Stimulated activated CD8-positive, alpha-beta memory T cell treated with anti-CD3 and anti-CD28 coated beads, Interleukin-12 subunit alpha, Interleukin-12 subunit beta, amount 100 ng/mL, for 24 hours (primary cell): Measurements from ENCODE around the gene PLD5.
"Not testable (repeated sequence)": the region's sequence is repeated elsewhere in the genome, so short reads cannot be mapped to it uniquely, and the experiment has no call there.

Experiments used
- DNase-seq: peaks from one replicate; pipeline ENCODE4 v3.0.0-alpha.2; 2020; ENCODE audit errors: extremely low read depth

The PLD5 gene

DNA sequence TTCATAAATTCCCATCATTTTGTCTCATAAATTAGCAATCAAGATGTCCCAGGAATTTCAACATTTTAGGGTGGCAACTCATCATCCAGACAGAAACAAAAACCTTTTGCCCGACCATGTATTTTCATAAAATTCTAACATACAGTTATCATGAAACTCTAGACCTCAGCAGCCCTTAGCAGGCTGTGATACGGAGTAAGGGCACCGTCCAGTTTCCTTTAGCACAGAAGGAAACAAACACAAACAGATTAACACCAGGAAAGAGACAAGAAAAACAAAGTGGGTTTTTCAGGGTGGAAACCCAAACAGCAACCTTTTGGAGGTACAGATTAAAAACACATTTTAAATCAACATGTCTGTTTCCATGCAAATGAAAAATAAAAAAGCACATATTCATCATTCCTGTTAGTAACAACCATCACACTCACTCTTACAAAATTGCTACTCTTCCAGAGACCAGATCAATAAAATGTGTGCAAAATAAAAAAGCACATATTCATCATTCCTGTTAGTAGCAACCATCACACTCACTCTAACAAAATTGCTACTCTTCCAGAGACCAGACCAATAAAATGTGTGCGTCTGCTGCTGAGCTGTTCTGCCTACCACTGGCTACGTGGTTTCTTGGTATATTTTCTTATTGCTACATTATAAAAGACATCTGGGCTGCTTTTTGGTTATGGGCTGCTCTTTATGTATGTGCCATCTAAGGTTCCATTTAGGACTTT, 241.6 kb downstream of the PLD5 start:
- not testable (repeated sequence) for DNase-seq

DNA sequence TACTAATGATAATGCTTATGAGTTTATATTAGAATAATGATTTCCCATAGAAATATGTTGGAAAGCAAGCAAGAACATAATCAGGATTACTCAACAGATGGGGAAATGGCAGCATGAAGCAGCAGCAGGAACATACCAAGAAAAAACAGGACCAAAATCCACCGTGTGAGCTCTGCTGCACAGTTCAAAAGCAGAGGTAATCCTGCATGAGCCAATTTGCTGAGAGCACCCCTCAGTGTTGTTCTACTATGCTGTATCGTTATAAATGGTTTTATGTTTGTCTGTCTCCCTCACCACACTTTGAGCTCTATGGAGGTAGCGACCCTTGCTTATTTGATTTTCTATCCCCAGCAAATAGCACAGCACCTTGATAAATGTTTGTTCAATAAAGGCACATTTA, 246.1 kb downstream of the PLD5 start:
- DNase-seq, result not testable (repeated sequence)

DNA sequence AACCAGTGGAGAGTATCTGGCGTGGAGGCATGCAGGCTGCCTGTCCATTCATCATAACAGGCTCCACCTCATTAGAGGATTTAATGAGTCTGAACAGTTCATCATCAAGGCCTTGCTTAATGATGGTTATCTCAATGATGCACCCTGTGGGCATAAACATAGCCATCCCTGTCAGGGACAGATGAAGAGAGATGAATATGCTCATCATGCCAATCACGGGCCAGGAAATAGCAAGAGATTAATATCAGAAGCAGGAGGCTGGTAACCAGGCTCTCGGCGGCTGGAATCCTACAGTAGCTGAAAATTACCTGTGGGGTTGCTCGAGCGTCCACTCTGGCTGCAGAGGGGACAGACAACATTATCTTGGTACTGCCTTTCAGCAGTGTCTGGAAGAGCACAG, 247.7 kb downstream of the PLD5 start:
- DNase-seq, result not testable (repeated sequence)

DNA sequence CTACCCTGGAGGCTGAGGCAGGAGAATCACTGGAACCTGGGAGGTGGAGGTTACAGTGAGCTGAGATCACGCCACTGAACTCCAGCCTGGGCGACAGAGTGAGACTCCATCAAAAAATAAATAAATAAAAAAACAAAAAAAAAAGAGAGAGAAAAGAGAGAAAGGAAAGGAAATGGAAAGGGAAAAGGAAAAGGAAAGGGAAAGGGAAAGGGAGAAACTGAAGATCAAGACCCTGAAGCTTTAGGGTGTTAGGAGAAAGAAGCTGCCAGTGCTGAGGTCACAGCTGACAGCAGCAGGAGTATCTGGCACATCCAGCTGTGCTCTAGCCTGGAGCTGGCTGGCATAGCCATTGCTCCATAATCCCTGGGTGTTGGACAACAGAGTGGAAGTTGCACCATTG, 257.5 kb downstream of the PLD5 start:
- DNase-seq, result not testable (repeated sequence)

DNA sequence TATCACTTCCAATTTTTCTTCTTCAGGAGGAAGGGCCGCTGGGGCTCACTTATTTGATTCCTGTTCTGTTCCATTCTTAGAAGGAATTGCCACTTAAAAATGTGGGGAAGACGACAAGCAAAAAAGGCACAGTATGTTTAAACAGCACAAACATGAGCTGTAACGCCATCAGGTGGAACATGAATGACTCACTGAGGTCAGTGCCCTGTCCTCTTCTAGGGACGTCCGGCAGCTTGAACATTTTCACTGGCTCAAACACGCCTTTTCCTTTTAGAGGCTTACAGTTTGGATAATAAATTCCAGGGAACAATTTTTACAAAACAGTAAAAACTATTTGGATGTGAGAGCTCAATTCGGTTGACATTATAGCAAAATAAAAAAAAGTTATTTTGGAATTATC, 260.1 kb downstream of the PLD5 start:
- not testable (repeated sequence) for DNase-seq

DNA sequence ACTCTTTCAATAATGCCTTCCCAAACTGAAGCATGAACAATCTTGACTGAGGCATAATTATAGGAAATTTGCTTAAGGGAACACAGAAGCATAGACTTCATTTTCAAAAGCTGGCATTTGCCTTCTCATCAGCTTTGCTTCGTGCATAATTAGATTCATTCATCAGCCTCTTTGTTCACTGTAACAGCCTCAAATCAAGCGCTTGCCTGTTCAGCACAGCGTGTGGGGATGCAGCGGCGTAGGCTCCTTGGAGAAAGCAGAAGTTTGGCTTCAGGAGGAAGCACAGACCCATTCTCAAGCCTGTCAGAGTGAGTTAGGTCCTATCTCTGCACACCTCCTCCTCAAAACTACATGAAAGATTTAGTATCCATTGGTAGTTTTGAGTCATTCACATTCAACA, 279.2 kb downstream of the PLD5 start:
- no peak for DNase-seq

DNA sequence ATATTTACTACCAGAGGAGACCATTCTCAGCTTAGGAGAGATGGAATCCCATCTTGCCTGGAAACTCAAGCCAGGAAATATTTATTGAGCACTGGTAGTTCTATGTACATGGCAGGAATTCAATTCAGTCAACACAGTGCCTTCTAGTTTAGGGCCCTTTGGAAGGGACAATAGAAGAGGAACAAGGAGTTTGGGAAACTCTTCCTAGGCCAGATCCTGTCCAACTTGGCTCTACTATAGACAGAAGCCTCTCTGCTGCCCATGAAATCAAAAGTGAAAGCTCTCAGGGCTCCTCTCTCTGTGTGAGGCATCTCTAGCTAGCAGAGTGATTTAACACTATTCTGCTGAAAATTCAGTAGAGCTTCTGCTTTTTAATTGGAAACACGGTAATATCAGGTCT, 281.0 kb downstream of the PLD5 start:
- no peak for DNase-seq

DNA sequence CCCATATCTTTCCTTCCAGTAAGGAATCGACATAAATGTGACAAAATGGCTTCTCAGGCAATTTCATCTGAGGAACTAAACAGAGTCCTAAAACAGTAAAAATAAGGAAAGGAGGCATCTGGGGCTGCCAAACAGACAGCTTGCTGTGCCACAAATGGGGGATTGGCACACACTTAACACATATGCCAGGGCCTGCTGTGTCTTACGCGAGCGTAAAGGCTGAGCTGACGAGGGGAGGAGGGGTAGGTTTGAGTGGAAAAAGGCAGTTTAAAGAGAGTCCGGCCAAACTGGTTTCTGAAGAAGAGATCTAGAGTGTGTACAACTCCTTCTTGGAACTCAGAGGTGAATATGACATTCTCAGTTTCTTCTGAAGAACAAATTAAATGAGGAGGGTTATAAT, 281.5 kb downstream of the PLD5 start:
- DNase-seq, result no peak

DNA sequence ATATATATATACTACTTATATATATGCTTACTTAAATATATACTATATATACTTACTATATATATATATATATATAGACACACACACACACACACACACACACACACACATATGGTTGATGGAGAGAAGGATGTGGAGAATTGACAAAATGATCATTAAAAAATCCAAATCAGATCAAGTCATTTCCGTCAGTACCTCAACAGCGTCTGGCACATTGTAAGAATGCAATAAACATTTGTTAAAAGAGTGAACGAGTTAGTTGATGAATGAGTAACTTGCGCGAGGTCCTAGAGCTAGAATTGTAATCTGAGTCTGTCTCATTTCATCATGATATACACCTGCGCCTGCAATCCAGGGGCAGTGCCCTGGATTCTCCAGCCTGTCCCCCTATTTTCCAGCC, 282.6 kb downstream of the PLD5 start:
- no peak for DNase-seq

DNA sequence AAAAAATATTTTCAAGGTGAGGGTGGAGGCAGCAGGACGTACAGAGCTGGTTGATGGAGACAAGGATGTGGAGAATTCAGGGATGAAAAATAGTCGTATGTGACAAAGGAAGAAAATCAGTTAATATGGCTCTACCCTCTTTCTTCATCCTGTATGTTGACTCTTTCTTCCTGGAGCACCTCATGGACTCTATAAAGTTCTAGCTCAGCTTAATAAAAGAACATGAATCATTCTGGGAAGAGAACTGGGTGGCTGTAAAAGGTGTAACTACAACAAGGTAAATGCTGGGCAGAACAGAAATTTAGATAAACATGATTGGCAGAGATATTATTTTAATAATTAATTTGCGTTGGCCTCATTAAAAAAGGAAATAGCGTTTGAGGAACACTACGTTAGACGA, 283.8 kb downstream of the PLD5 start:
- DNase-seq, result no peak

DNA sequence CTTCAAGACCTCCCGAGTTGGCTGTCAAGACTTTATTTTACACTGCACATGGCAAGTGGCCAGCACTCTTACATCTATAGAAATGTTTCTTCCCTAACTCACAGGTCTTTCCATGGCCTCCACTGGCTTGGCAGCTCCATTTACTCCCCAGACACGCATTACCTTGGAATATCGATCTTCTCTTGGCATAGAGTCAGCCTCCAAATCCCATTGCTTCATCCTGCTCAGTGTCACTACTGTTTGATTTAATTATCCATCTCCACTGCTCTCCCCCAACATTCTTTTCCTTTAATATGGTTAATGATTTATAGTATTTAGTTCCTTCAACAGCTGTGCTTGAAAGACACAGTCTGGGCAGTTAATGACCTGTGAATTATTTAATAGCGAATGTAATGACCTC, 284.4 kb downstream of the PLD5 start:
- no peak for DNase-seq

DNA sequence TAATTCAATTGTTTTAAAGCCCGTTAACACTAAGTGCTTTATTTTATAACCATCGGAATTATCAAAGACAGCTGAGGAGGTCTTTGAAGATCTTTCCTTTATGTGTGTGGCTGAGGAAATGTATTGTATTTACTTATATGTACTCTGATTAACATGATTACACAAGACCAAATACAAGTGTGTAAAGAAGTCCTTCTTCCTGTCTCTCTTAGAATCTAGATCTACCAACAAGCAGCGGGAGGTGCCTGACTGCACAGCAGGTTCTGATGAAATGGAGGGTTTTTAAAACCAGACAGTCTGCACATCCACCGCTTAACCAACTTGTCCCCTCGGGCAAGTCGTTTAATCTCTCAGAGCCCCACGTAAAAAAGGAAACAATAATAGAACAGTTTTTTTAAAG, 285.1 kb downstream of the PLD5 start:
- DNase-seq, result no peak

DNA sequence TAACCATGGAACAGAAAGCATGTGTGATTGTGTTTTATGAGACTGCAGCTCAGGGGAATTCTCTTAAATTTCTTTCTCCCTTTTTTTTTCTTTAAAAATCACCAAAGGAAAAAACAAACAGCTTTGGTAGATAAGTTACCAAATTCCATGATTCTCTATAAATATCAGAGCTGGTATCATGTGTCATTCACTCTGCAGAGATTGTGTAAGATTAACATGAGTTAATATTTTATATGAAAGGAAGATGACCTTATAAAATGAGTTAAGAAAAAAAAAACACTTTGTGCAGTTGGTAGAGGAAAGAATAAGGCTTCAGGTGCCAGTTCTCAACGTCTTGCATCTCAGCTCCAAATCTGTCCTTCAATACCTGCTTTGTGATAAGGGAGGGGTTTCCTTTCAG, 287.4 kb downstream of the PLD5 start:
- no peak for DNase-seq

DNA sequence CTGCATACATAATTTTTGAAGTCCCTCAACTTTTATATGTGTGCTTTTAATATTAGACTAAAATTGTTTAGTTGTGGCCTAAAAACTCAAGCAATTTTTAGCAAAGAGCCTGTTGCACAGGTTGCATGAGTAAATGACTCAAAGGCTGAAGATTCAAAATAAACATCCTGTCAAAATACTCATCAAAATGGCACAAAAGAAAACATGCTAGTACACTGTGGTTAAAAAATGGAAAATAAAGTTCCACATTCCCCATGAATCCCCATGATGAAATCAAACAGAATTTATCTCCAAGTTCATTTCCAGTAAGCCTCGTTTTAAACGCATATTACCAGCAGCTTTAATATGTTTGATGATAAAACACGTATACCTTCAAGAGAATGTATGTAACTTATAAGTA, 295.5 kb downstream of the PLD5 start:
- no peak for DNase-seq

DNA sequence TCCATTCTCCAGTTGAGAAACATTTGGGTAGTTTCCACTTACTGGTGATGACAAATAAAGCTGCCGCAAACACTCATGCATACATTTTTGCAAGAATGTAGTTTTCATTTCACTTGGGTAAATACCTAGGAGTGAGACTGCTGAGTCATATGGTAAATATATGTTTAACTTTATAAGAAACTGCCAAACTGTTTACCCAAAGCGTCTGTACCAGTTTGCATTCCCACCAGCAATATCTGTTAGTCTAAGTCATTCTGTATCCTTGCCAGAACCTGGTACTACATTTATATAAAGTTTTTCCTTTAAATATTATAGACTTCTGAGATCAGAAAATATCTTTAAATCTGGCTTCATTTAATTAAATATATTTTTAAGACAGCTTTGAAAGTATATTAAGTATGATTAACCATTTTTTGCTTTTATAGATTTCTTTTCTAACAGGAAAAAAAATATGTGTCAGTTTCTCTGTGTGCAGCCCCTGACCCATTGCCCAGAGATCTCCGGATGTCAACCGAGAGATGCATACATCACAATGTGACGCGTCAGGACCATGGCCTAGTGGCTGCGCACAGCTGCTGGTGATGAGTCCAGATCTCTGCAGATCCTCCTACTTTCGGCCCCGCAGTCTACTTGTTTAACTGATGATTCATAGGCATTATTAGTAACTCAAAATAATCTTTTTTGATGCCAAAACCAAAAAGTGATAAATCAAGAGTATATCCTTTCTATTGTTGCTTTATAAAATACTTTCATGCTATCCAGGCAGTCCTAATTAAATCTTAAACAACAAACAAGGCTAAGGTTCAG, 298.5 kb downstream of the PLD5 start:
- DNase-seq, result no peak

DNA sequence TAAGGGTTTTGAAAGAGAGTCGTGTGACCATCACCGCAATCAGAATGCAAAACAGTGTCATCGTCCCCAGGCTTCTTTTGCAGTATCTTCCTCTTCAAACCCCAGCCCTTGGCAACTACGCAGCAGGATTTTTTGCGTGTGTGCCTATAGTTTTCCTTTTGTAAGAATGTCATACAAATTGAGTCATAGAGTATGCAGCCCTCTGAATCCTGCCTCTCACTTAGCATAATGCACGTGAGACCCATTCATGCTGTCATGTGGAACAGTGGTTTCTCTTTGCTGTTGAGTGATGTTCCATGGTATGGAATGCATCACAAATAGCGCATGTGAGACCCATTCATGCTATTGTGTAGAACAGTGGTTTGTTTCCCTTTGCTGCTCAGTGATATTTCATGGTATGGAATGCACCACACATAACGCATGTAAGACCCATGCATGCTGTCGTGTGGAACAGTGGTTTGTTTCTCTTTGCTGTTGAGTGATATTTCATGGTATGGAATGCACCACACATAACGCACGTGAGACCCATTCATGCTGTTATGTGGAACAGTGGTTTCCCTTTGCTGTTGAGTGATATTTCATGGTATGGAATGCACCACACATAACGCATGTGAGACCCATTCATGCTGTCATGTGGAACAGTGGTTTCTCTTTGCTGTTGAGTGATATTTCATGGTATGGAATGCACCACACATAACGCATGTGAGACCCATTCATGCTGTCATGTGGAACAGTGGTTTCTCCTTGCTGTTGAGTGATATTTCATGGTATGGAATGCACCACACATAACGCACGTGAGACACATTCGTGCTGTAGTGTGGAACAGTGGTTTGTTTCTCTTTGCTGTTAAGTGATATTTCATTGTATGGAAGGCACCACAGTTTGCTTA, 299.4 kb downstream of the PLD5 start:
- not testable (repeated sequence) for DNase-seq

DNA sequence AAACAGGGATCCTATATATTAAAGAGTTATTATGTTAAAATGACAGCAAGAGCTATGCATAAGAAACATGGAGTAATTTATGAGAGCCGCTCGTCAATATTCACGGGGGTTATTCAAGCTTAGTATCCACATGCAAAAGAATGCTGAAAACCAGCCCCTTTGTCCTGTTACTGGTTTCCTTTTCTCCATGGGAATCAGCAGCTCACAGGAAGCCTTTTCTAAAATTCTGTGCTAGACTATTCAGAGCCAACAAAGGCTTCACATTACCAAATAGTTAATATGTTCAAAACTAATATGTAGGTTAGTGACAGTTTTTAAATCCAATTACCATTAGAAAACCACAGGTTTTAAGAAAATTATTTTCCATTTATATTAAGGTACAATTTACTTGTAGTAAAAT, 300.0 kb downstream of the PLD5 start:
- DNase-seq, result no peak

DNA sequence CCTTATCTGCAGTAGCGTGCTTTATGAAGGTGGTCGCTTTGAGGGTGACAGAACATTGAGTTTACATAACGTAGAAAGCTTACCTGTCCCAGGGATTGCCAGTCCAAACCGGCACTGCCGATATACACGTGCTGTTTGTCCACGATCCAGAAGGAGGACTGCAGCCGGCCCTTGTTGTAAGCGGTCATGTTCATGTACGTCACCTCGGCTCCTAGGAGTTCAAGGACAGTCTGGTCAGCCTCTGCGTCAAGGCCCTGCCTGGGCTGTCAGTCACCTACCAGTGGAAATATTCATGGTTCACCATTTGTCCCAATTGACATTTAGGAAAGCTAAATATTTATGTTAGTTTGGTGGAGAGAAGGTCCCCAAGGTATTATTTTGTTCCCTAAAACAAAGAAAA, 304.6 kb downstream of the PLD5 start:
- DNase-seq, result no peak

DNA sequence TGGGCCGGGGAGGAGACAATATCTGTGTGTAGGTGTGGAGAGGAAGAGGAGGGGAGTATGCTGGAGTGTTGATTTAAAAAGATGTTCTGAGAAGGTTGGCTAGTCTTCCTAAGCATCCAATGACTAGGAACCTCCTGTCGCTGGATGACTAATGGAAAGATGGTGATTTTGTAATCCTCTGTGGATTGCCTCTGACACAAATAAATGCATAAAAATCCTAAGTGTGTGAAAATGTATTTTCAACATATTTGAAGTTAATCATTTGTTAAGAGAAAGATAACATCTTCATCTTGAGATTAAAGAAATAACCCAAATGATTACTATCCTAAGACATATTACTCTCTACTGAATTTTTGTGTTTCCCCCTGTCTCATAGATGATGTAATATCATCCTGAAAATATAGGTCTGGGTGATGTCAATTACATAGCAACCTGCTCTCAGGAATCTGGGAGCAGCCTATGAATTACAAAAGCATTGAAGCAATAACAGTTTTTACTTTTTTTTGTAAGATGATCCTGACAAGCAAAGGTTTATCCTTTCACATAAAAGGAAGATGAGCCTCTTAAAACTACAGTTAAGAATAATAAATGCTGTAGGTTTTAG, 305.1 kb downstream of the PLD5 start:
- no peak for DNase-seq

DNA sequence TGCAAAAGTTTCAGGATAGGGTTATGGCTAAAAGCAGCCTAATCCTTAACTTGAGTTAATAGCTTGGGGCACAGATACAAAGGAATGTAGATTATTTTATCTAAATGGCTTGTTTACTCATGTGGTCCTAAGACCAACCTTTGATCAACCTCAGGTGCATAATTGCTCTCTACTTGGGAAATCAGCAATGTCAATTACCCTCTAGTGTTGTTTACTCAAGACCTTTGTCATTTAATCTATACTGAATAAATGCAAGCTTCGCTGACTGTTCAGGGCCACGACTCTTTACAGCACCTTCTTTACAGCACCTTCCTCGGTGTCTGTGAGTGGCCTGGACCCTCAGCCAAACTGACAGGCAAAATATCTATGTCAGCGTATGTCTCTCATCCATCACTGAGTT, 308.1 kb downstream of the PLD5 start:
- DNase-seq, result no peak

DNA sequence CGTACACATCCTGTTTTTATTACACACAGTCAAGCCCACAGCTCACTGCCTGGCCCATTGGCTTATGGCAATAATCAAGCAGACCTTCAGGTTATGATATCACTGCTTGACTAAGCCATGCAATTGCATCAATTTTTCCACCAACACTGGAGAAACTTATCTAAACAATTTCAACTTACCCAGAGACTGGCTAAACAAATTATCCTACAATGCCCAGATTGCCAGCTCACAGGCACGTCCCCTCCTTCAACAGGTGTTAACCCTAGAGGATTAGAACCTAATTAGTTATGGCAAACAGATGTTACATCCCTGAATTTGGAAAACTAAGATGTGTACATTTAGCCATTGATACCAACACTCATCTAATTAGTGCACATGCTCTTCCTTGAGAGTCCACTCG, 310.0 kb downstream of the PLD5 start:
- DNase-seq, result not testable (repeated sequence)

DNA sequence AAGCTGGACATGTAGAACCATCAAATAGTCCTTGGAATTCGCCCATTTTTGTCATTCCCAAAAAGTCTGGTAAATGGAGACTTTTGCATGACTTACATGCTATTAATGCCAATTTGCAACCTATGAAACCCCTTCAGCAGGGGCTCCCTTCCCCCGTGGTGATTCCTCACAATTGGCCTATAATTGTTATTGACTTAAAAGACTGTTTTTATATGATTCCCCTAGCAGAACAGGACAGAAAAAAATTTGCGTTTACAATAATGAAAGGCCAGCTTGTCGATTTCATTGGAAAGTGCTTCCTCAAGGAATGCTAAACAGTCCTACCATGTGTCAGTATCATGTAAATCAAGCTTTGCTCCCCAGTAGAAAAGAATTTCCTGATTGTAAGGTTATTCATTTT, 311.5 kb downstream of the PLD5 start:
- DNase-seq, result not testable (repeated sequence)
